Spleen (tissue), 11 donors: ENCODE measurements around the gene FAM9C. TPM values are rescaled to one million over a fixed set of nuclear protein-coding genes. Genes with fewer than 3 reads are reported as not detected.
"Not testable (repeated sequence)": the region's sequence is repeated elsewhere in the genome, so short reads cannot be mapped to it uniquely, and the experiment has no call there.

Experiments used
- DNase-seq: peaks from one replicate; pipeline ENCODE4 v3.0.0-alpha.2; 2020
- H3K27ac ChIP-seq, 8 donors: fragments of 200-600 bp; sonication (generic) in 7 of 8; 1 replicate in 4 of 8; 2 replicates in 4 of 8; pipeline versions ENCODE4 v1.5.0 to v1.8.0; 2016 to 2021; ENCODE audit warnings: inconsistent platforms in 4 of 8, mild to moderate bottlenecking in 4 of 8, moderate library complexity in 1 of 8
- H3K27me3 ChIP-seq, 7 donors: fragments of 200-600 bp; sonication (generic) in 6 of 7; replicated peaks in 1 of 7; 1 replicate in 4 of 7; 2 replicates in 3 of 7; pipeline versions ENCODE4 v1.5.0 to v1.8.0; 2016 to 2021; ENCODE audit warnings: inconsistent platforms in 3 of 7, mild to moderate bottlenecking in 1 of 7
- H3K36me3 ChIP-seq, 6 donors: fragments of 200-600 bp; sonication (generic) in 5 of 6; 1 replicate in 4 of 6; 2 replicates in 2 of 6; pipeline versions ENCODE4 v1.5.0 to v1.8.0; 2016 to 2021; ENCODE audit warnings: inconsistent platforms in 2 of 6
- H3K4me1 ChIP-seq, 6 donors: fragments of 200-600 bp; sonication (generic) in 5 of 6; 1 replicate in 3 of 6; 2 replicates in 3 of 6; pipeline versions ENCODE4 v1.5.0 to v1.8.0; 2016 to 2021; ENCODE audit warnings: inconsistent platforms in 3 of 6
- H3K4me3 ChIP-seq, 8 donors: fragments of 200-600 bp; sonication (generic) in 7 of 8; 1 replicate in 4 of 8; 2 replicates in 4 of 8; pipeline versions ENCODE4 v1.5.0 to v1.8.0; 2016 to 2021; ENCODE audit warnings: inconsistent platforms in 4 of 8, mild to moderate bottlenecking in 4 of 8, moderate library complexity in 2 of 8
- H3K9me3 ChIP-seq, 8 donors: fragments of 200-600 bp; sonication (generic) in 7 of 8; 1 replicate in 4 of 8; 2 replicates in 4 of 8; pipeline versions ENCODE4 v1.5.0 to v1.8.0; 2016 to 2021; ENCODE audit warnings: inconsistent platforms in 4 of 8
- POLR2A ChIP-seq, 3 donors: fragments of 450-650 bp; IDR thresholded peaks; one replicate each; pipeline ENCODE4 v1.5.1; 2017; ENCODE audit warnings: antibody characterized with exemption in 3 of 3, mild to moderate bottlenecking in 1 of 3
- POLR2AphosphoS5 ChIP-seq, 3 donors: sonication (generic); formaldehyde crosslinking; IDR thresholded peaks; one replicate each; pipeline ENCODE4 v1.5.1; 2017; ENCODE audit warnings: antibody characterized with exemption in 3 of 3
- WGBS, 5 donors: extraction: QIAGEN DNeasy Blood & Tissue Kit in 3 of 5; methylation state at CpG; one replicate each; pipeline versions ENCODE4 v1.1.5 to v1.1.7; 2013 to 2018; 5-methylcytosine and 5-hydroxymethylcytosine counted together
- intact Hi-C: fragments of 100-400 bp; cut with DNase I; formaldehyde crosslinking; loops from one replicate; pipeline ENCODE4 v1.15.0; 2023; ENCODE audit warnings: low total_unique reads
- polyA plus RNA-seq, 3 donors: library from polyadenylated mRNA; stranded (reverse); fragments of 200-250 nt; gene quantifications; one replicate each; pipeline ENCODE4 v1.2.1, GENCODE V29; 2013
- total RNA-seq, 7 donors: library from RNA; depleted of rRNA in 3 of 7; stranded (reverse); fragments of >200 nt in 3 of 7; fragmentation: NEBNext Ultra II Directional in 4 of 7; extraction: Animal tissue kit (Norgen Biotek cat#: 25700) in 4 of 7; gene quantifications; one replicate each; pipeline versions ENCODE4 v1.1.0 to v1.2.1, GENCODE V29; 2016 to 2021
- TF ChIP-seq, protein P1 (sequence below), 11 experiments: fragments of 200-600 bp in 7 of 11; fragments of 450-650 bp in 4 of 11; sonication (generic) in 4 of 11; IDR thresholded peaks in 8 of 11; conservative IDR thresholded peaks in 3 of 11; 1 replicate in 7 of 11; 2 replicates in 4 of 11; pipeline versions ENCODE4 v1.4.0 to v1.8.0; 2016 to 2021; ENCODE audit warnings: antibody characterized with exemption in 11 of 11, inconsistent platforms in 4 of 11, mild to moderate bottlenecking in 1 of 11
- donor health status: healthy with polysubstance abuse.
- donor health status: DM: no; HTN: no; CAD: no; lungs with moderate emphysema.
- donor health status: DM: no; HTN: no; CAD: no.
- donor health status: Bipolar disorder and iron deficiency.
- donor health status: healthy.
- donor health status: DM: no; HTN: no; CAD: no.
- donor health status: DM: yes; HTN: yes; CAD: no.

The FAM9C gene
- total and polyA plus RNA-seq, 10 donors = 0.09 to 56.0 (median 10.5) TPM; not detected in 3

DNA sequence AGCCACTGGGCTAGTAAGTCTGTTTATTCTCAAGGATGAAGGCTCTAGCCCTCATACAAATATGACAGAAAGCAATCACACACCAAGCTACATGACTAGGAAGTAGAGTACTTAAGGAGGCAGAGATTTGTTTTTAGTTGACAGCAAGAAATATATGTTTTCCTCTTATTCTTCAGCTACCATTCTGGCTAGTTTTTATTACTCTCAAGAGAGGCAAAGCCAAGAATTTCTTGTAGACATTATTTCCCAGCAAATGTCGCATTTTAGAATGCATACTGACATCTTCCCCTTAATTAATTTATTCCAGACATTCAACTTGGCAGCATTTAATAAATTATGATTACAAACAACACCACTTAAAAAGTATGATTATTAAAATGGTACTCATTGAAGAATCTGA, 23.4 kb upstream of the FAM9C start:
- no peak for TF ChIP-seq POLR2AphosphoS5 (IDR thresholded peaks at IDR 0.05)
- TF ChIP-seq POLR2A (IDR thresholded peaks at IDR 0.05) = no peak
- TF ChIP-seq, protein P1, sequence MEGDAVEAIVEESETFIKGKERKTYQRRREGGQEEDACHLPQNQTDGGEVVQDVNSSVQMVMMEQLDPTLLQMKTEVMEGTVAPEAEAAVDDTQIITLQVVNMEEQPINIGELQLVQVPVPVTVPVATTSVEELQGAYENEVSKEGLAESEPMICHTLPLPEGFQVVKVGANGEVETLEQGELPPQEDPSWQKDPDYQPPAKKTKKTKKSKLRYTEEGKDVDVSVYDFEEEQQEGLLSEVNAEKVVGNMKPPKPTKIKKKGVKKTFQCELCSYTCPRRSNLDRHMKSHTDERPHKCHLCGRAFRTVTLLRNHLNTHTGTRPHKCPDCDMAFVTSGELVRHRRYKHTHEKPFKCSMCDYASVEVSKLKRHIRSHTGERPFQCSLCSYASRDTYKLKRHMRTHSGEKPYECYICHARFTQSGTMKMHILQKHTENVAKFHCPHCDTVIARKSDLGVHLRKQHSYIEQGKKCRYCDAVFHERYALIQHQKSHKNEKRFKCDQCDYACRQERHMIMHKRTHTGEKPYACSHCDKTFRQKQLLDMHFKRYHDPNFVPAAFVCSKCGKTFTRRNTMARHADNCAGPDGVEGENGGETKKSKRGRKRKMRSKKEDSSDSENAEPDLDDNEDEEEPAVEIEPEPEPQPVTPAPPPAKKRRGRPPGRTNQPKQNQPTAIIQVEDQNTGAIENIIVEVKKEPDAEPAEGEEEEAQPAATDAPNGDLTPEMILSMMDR (IDR thresholded peaks at IDR 0.05 in 8 of 11, conservative IDR thresholded peaks at IDR 0.05 in 3 of 11) = no peak
- WGBS, 5 donors = 76 to 90% (median 83%) methylated on average over 1 of the region's 1 CpG
- no peak for DNase-seq
- H3K9me3 ChIP-seq = peaks cover 0 to 28% (median 10%) of the 10 kb centered on the region in 8 donors
- H3K27me3 ChIP-seq = no peaks in the 10 kb centered on the region
- no peak overlapping the region for H3K27ac ChIP-seq
- no peaks in the 10 kb centered on the region for H3K4me1 ChIP-seq
- no peaks in the 10 kb centered on the region for H3K36me3 ChIP-seq
- intact Hi-C loops = no loop called here
- H3K4me3 ChIP-seq = no peak overlapping the region

DNA sequence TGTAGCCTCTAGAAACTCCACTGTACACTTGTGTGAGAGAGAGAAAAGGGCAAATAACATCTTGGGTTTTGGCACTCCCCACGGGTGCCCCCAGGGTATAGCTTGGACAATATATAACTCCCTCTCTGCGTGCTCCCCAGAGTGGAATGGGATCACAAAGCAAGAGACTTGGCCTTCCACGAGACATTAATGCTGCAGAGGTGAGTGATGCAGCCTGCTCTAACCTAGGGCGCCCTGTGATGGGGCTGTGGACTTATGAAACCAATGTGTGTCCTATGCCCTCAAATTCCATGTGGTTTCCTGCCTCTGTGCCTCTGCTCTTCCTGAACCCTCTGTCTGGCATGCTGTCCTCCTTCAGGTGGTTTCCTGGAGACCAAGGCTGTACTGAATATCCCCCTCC, 22.0 kb upstream of the FAM9C start:
- H3K9me3 ChIP-seq = peaks cover 0 to 42% (median 10%) of the 10 kb centered on the region in 8 donors
- intact Hi-C loops = no loop called here
- DNase-seq = no peak
- H3K4me3 ChIP-seq = no peak overlapping the region
- no peaks in the 10 kb centered on the region for H3K36me3 ChIP-seq
- WGBS, 5 donors = 74 to 98% (median 84%) methylated on average over 4 of the region's 4 CpGs
- no peaks in the 10 kb centered on the region for H3K4me1 ChIP-seq
- TF ChIP-seq, protein P1 (IDR thresholded peaks at IDR 0.05 in 8 of 11, conservative IDR thresholded peaks at IDR 0.05 in 3 of 11) = no peak
- TF ChIP-seq POLR2AphosphoS5 (IDR thresholded peaks at IDR 0.05) (no peak), POLR2A (IDR thresholded peaks at IDR 0.05) (no peak)
- no peak overlapping the region for H3K27ac ChIP-seq
- H3K27me3 ChIP-seq = no peaks in the 10 kb centered on the region

DNA sequence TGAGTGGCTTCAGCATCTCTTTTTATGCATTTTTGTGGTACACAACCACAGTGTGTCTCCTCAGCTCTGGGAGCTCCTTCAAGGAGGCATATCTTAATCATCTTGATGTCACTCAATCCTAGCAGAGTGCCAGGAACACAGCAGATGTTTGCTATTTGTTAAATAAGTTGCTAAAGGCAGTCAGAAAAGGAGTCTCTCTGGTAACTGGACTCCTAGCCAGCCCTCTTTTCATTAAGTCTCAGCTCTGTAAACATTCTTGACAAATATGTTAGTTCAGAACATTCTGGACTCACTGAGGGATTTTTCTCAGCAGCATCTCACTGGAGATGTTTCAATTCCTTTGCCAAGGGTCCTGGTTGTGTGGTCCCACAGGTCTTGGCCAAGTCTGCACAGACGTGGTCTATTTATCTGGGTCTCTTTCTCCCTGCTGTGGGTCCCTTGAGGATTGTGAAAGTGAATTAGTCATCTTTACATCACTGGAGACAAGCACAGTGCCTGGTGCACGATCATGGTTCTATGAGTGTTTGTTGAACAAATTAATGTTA, 20.3 kb upstream of the FAM9C start:
- TF ChIP-seq POLR2AphosphoS5 (IDR thresholded peaks at IDR 0.05) (no peak), POLR2A (IDR thresholded peaks at IDR 0.05) (no peak)
- TF ChIP-seq, protein P1 (IDR thresholded peaks at IDR 0.05 in 8 of 11, conservative IDR thresholded peaks at IDR 0.05 in 3 of 11) = no peak
- H3K9me3 ChIP-seq = peaks cover 0 to 43% (median 4%) of the 10 kb centered on the region in 8 donors
- WGBS, 5 donors = 44 to 64% (median 55%) methylated on average over 2 of the region's 2 CpGs
- no peaks in the 10 kb centered on the region for H3K27me3 ChIP-seq
- H3K4me1 ChIP-seq = peaks cover 0 to 13% (median 8%) of the 10 kb centered on the region in 6 donors
- H3K27ac ChIP-seq = peak overlapping the region in 3 of 8 donors; percentile 30 to 44 (median 34)
- intact Hi-C loops = no loop called here
- no peaks in the 10 kb centered on the region for H3K36me3 ChIP-seq
- H3K4me3 ChIP-seq = no peak overlapping the region
- no peak for DNase-seq

DNA sequence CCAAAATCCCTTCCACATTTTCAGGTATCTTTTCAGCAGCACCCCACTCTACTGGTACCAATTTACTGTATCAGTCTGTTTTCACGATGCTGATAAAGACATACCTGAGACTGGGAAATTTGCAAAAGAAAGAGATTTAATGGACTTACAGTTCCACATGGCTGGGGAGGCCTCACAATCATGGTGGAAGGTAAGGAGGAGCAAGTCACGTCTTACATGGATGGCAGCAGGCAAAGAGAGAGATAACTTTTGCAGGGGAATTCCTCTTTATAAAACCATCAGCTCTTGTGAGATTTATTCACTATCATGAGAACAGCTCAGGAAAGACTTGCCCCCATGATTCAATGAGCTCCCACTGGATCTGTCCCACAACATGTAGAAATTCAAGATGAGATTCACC, 18.7 kb upstream of the FAM9C start:
- DNase-seq, H3K36me3 ChIP-seq, intact Hi-C loops, H3K27ac ChIP-seq, H3K4me3 ChIP-seq, H3K27me3 ChIP-seq: not testable (repeated sequence)
- Histone ChIP-seq H3K4me1 (peaks cover 0 to 15% (median 8%) of the 10 kb centered on the region in 6 donors), H3K9me3 (peaks cover 0 to 27% (median 0%) of the 10 kb centered on the region in 8 donors)
- WGBS, 5 donors = 87 to 100% (median 93%) methylated on average over 2 of the region's 2 CpGs

DNA sequence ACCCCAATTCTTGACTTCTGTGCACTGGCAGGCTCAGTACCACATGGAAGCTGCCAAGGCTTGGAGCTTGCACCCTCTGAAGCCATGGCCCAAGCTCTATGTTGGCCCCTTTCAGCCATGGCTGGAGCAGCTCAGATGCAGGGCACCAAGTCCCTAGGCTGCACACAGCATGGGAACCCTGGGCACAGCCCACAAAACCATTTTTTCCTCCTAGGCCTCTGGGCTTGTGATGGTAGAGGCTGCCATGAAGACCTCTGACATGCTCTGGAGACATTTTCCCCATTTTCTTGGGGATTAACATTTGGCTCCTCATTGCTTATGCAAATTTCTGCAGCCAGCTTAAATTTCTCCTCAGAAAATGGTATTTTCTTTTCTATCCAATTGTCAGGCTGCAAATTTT, 17.9 kb upstream of the FAM9C start:
- H3K4me1 ChIP-seq = peaks cover 0 to 15% (median 8%) of the 10 kb centered on the region in 6 donors
- H3K4me3 ChIP-seq, DNase-seq, intact Hi-C loops, H3K27ac ChIP-seq, H3K27me3 ChIP-seq, H3K36me3 ChIP-seq: not testable (repeated sequence)
- peaks cover 0 to 27% (median 0%) of the 10 kb centered on the region in 8 donors for H3K9me3 ChIP-seq

DNA sequence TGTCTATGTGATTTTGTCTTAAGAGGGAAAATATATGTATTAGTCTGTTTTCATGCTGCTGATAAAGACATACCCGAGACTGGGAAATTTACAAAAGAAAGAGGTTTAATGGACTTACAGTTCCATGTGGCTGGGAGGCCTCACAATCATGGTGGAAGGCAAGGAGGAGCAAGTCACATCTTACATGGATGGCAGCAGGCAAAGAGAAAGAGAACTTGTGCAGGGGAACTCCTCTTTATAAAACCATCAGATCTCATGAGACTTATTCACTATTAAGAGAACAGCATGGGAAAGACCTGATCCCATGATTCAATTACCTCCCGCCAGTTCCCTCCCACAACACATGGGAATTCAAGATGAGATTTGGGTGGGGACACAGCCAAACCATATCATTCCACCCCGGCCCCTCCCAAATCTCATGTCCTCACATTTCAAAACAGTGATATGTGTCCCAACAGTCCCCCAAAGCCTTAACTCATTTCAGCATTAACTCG, 16.8 kb upstream of the FAM9C start:
- H3K36me3 ChIP-seq, DNase-seq, H3K27me3 ChIP-seq, H3K4me3 ChIP-seq, intact Hi-C loops: not testable (repeated sequence)
- 86 to 98% (median 96%) methylated on average over 4 of the region's 4 CpGs for WGBS, 5 donors
- peak overlapping the region in 1 of 8 donors; percentile 9 for H3K27ac ChIP-seq
- H3K9me3 ChIP-seq = peaks cover 0 to 27% (median 0%) of the 10 kb centered on the region in 8 donors
- H3K4me1 ChIP-seq = peaks cover 0 to 15% (median 8%) of the 10 kb centered on the region in 6 donors
